Measurements from ENCODE around the gene BSPRY. TPM values are rescaled to one million over a fixed set of nuclear protein-coding genes. Genes with fewer than 3 reads are reported as not detected.

The BSPRY gene
- total and polyA plus RNA-seq, 2 of the 13 experiments (the other 11 are each of a cell fraction or from before 2014, with no cell fraction given): 0.09 to 0.26 TPM

- TF ChIP-seq ZNF543 (CRISPR knock-in tag; IDR thresholded peaks at IDR 0.05) (no peak), ZNF672 (CRISPR knock-in tag; IDR thresholded peaks at IDR 0.05) (no peak), NFE2 (CRISPR knock-in tag; IDR thresholded peaks at IDR 0.05) (no peak), ZNF232 (CRISPR knock-in tag; IDR thresholded peaks at IDR 0.05; ENCODE audit: borderline replicate concordance) (no peak), ZBTB44 (CRISPR knock-in tag; IDR thresholded peaks at IDR 0.05) (no peak), ZMYM3 (CRISPR knock-in tag; IDR thresholded peaks at IDR 0.05) (peak; percentile 92), HNRNPLL (IDR thresholded peaks at IDR 0.05; ENCODE audit: low read depth, low read length, poor library complexity, severe bottlenecking) (no peak), UBTF (CRISPR knock-in tag; IDR thresholded peaks at IDR 0.05) (no peak)
Observed at GRCh38 chr9:113386571-113387393, 37.4 kb downstream of the BSPRY start (continued).
